Activated CD4-positive, CD25-positive, alpha-beta regulatory T cell treated with anti-CD3 and anti-CD28 coated beads, Interleukin-2, amount 50 U/mL, for 24 hours (primary cell): ENCODE data around the gene BRWD1.
A peak's percentile ranks its signal among the peaks of the same experiment; 100 is the strongest.

Source experiments
- ATAC-seq, 2 donors: fragments of 150-1000 bp; cut with Tn5 transposase; one replicate each; pipeline ENCODE4 v1.10.0; 2021; ENCODE audit warnings: mild to moderate bottlenecking in 1 of 2, moderate library complexity in 1 of 2

The BRWD1 gene

DNA sequence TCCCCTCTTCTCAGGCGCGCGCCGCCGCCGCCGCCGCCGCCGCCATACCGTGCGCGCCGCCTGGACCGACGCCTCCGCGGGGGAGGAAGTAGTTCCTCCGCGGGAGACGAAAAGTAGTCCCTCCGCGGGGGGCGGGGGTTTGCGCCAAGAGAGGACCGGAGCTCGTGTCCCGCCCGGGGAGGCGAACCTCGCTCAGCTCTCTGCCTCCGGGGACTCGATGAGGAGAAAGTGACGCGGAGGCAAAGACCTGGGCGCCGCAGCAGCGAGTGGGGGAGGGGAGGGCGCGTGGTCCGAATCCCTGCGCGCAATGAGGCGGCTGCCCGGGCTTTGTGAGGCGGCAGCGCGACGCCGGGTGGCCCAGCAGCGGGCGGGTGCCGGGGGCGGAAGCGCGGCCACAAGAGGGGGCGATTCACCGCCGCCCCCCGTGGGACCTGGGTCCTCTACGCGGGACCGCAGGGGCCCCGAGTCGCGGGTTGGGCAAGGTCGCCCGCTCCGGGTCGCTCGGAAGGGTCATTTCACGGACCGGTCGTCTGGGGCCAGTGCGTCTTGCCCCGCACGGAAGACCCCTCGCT is at the start of gene BRWD1:
Gene BRWD1, minus strand, starts transcription at position 62 of the 572 bp plus-strand sequence. CDS start 141 bp downstream, outside the sequence.
- peak; percentile 39 to 46 for ATAC-seq

DNA sequence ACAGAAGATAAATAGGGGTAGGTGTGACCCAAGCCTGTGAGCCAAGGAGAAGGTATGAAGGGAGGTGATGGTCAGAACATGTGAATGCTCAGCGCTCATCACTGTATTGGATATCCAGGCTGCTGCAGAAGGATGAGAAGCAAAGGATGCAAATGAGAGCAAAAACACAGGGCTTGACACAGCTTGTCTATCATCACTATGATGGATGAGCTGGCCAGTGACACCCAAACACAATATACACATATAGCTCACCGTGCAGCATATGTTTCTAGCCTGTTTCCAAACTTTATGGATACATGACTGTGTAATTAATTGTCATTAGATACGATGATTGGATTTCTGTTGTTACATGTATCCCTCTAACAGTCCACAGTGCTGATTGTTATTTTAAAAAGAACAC is 49.3 kb upstream of the BRWD1 start:
- no peak for ATAC-seq

DNA sequence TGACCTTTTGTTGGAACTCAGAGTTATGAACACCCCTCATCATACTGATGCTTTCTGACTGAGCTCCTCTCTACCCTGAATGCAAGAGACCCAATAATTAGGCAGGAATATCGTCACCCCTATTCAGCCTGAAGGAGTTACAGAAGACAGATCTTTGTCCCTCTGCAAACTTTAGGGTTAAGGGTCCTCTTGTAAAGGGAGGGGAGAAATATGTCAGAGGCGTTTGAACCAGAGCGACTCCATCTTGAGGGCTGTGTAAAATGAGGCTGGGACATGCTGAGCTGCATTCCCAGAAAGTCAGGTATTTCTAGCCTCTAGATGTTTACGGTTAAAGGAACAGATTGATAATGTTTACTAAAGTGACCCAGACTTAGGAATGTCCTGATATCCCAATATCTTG is 46.0 kb upstream of the BRWD1 start:
- ATAC-seq = no peak

DNA sequence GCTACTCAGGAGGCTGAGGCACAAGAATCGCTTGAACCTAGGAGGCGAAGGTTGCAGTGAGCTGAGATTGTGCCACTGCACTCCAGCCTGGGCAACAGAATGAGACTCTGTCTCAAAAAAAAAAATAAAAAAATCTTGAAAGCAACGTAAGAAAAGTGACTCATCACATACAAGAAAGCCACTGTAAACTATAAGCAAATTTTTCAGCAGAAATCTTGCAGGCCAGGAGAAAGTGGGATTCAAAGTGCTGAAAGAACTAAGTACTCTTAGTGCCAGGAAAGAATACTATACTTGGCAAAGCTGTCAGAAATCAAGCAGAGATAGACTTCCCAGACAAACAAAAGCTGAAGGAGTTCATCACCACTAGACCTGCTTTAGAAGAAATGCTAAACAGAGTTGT is 39.9 kb upstream of the BRWD1 start:
- no peak for ATAC-seq

DNA sequence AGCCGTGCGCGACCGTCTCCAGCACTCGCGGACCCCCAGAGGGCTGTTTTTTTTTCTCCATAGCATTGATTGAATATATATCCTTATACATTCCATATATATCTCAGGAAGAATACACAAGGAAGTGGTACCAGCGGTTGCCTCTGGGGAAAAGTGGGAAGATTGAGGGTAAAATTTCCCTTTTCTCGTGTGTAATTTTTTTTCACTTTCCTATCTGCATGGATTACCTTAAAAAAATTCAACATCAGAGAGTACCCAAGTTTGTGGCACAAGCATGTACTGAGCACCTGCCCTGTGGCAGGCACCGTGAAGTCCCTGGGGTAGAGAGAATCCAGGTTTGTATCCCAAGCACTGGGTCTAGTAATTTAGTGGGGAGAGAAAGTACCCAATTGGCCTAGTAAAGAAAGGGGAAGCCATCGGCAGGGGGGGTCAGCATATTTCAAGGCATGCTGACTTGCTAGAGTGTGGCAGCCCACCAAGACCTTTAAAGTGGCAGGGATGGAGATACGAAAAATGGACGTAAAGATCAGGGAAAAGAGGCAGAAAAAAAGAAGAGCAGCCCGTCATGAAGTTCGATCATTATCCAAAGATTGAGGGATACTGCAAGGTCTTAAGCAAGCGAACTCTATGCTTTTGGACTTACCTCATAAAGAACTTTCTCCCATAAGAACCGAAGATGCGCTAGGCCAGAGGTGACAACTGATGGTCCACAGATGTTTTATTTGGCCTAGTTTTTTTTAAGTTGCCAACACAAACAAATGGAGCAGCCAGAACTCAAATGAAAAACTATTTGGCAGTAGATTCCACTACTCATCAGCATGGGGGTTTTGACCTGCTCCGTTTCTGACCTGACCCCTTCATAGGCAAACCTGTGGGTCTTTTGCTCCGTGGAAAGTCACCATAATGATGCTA is 36.9 kb upstream of the BRWD1 start:
- no peak for ATAC-seq

DNA sequence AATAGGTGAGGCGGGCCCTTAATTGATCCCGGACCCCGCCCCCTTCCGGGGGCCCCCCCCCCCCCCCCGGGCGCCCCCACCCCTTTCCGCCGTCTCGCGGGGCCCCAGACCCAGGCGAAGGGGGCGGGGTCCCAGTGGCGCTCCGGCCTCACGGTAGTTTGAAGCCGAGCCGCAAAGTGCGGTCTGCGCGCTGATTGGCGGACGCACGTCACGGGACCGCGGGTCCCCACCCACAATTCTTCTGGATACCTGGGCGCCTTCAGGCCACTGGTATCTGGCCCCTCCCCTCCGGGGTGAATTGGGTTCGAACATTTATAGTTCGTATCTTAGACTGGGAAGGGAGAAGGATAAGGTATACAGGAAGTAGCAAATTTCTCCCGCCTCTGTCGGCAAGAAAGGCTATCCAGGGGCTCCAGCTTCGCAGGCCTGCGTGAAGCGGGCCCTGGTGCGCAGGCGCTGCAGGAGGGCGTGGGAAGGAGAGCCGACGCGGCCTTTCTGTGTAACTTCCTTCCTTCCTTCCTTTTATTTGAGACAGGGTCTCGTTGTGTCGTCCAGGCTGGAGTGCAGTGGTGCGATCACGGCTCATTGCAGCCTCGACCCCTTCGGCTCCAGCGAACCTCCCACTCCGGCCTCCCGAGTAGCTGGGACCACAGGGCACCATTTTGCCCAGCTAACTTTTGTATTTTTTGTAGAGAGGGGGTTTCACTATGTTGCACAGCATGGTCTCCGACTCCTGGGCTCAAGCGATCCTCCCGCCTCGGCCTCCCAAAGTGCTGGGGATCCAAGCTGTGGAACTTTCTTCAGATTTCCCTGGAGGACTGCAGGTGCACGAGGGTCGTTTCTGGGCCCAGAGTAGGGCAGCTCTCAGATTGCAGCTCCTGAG is 36.0 kb upstream of the BRWD1 start:
- ATAC-seq = peak; percentile 90 to 91

DNA sequence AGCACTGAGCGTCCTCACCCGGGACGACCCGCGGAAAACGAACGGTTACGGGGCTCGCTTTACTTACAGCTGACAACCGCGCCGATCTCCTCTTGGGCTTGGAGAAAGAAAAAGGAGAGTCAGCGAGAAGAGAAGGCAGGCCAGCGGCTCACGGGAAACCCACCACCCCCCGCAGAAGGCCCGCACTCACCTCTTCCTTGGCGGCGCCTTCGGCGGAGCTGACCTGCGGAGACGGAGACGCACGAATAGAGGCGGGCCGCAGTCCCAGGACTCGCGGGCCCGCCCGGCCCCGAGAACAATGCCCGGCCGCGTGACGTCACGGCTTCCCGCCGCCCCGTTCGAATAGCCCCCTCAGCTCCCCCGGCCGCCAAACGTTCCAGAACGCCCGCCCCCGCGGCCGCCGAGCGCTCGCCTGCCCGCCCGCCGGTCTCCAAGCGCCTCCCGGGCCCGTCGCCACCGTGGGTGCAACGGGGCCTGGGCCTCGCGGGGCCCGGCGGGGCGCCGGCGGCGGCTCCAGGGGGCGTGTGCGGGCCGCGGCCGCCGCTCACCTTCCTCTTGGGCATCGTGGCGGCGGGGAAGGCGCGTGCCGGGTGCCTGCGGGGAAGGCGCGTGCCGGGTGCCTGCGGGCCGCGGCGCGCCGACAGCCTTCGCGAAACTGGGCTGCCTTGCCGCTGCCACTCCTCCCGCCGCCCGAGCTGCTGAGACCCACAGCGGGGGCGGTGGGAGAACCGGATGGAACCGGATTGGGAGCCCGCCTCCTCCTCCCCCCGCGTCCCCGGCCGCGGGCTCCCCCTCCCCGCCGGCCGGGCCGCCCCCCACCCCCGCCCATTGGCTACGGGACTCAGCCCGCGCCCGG is 35.2 kb upstream of the BRWD1 start, which contains the start of gene HMGN1:
Gene HMGN1, minus strand, starts transcription at position 734 of the 856 bp plus-strand sequence. Its CDS starts 171 bp downstream, at position 563.
- ATAC-seq = peak; percentile 24 to 62

DNA sequence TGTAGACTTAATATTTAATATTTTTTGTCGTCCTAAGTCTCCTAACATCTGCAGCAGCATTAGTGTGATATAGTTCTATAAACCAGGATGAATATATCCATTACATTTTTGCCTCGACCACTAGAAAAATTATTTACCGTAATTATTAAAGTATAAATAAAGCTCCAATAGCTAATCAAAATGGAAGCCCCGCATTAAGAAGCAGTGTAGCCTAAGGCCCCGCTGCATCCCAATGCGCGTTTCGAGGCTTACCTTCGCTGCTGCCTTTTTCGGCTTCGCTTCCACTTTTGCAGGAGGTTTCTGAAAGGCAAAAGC is 34.6 kb upstream of the BRWD1 start:
- no peak for ATAC-seq

DNA sequence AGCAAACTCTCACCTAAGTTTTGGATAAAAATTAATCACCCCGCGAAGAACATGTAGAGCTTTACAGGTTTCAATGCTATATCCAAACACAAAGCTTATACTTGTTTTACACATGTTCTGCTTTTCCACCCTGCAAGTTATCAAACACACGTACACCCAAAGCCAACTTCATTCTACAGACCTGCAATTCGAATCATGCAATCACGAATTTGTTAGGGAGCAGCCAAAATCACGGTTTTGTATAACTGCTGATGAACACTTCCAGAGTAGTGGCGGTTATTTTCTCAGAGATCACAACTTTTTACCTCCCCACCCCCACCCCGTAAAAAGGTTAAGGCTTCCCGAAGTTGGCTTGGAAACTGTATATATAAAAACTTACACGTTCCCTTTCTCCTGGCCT is 34.1 kb upstream of the BRWD1 start:
- no peak for ATAC-seq

DNA sequence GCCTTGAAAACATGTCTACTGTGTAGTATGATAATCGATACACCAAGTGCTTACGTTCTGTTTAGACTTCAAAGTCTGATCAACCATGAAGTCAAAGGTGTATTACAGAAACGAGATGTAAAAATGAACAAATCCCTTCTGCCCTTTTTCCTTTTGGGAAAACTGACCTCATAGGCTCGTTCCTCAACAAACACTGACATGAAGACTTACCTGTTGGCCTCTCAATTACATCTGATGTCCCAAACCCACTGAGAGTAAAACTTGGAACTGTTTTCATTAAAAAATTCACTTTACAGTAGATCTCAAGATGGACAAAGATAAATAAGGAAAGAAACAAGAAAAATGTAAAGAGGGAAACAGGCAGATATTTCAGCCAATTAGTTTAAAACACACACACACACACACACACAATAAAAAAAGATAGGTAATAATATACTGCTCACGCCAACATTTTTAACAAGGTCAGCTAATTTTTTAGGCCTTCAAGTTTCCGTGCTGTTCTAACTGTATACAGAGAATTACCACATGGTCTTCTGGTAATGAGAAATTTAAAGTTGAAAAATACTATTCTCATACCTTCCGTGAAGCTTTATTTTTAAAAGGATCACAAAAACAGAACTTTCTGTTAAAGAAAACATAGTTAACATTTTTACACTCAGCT is 33.4 kb upstream of the BRWD1 start:
- ATAC-seq = no peak

DNA sequence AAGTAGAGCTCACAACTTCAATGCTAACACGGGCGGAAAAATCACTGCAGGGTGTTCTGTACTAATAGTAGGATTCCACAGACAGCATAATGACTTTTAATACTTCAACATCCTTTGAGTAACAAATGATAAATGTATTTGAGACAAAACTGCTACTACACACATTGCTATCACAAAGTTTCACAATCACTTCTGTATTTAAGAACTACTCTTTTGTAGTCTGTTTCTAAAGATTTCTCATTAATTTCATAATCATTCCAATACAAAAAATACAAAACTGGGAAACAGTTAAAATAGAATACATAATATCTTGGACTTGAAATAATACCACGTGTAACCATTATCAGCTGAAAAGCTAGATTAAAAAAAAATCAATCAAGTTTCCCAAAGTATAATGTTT is 32.8 kb upstream of the BRWD1 start:
- no peak for ATAC-seq

DNA sequence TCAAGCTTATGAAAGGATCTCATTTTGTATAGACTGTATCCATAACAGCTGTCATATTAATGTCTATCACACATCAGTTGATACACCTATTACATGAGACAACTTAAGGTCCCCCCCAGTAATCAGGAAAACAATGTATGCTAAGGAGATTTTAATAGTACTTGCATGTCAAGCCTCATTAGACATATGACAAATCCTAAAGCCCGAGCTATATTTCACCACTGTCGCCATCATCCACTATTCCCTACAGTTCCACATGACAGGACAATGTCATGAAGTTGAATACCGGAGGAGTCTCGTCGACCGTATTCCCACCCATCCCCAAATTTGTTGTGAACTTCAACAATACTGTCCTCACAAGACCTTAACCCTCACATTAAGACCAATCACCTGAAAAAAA is 32.0 kb upstream of the BRWD1 start:
- no peak for ATAC-seq

DNA sequence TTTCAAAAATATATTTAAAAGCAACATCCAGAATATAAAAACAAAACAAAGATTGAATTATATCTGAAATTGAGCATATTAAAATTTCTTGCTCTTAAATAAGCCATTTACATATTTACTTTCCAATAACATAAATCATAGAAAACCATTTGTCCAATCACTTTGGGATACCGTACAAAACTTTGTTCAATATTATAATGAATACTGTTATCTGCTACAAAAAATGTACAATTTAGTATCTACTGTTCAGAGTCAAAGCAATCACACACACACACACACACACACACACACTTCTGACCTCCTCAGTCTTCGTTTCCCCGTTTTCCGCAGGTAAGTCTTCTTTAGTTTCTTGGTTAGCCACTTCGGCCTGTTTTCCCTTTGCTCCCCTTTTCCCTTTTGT is 31.4 kb upstream of the BRWD1 start:
- no peak for ATAC-seq

DNA sequence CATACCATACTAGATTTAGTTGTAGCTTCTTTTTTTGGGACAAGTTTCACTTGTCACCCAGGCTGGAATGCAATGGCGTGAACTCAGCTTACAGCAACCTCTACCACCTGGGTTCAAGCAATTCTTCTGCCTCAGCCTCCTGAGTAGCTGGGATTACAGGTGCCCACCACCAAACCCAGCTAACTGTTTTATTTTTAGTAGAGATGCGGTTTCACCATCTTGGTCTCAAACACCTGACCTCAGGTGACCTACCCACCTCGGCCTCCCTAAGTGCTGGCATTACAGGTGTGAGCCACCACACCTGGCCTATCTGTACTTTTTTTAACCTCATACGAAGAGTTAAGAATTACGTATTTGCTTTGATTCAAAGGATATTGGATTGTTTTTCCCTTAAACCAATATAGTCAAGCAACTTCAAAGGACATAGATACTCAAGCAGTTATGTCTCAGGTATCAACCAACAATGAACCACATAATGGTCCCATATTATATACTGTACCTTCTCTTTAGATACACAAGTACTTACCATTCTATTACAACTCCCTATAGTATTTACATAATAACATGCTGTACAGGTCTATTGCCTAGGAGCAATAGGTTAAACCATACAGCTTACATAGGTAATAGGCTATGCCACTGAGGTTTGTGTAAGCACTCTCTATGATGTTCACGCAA is 28.0 kb upstream of the BRWD1 start:
- no peak for ATAC-seq

DNA sequence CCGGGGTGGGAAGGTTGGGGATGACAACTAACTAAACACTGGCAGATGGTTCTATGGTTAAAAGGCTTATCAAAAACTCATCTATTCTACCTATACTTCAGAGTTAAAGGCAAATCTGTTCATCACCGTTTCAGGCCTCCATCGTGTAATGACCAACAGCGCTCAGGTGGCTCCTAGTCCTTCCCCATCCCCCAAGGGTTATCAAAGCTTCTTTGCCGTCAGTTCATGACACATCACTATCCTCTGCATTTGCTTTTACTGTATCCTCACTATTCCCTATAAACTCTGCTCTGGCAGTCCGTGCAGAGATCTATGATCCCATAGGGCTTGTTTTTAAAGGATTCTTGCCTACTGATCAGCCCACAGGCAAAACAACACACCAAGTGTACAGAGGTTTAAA is 27.3 kb upstream of the BRWD1 start:
- no peak for ATAC-seq

DNA sequence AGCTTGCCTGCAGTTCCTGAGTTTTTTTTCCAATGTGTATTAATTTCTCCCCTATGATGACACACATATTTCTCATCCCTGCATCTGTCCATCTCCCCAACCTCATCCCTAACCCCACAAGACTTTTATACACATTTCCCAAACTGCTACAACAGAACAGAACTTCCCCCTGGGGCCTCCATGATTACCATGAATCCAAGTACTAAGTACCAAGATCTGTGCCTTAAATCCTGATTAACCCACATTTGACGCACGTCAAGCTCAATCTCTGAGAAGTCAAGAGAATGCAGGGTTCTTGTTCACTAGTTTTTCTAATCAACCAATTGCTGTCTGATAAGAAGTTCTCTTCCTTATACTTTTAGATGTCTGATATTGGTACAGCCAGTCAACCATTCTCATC is 25.8 kb upstream of the BRWD1 start:
- ATAC-seq = no peak

DNA sequence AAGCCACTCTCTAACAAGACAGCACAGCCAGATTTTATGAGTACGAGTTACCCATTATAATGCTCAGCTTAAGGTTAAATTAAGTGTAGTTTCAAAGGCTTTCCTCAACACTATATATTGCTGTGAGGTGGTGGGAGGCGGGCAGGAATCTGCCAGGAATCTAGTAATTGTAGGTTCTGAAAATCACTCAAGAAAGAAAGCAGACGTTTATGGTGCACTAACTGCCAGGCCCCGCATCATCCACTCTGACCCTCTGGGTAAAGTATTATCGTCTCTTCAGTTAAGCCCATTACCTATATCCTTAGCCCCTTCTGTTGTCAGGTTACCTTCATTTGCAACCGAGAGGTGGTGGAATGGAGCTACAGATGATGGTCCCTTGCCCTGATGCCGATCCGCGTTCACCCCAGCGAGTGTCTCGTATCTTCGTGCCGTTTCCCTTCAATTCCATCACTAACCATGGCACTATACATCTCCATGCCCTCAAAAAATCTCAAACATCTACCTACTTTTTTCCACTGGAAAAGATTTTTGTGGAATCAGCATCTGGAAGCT is 23.1 kb upstream of the BRWD1 start:
- ATAC-seq = no peak

DNA sequence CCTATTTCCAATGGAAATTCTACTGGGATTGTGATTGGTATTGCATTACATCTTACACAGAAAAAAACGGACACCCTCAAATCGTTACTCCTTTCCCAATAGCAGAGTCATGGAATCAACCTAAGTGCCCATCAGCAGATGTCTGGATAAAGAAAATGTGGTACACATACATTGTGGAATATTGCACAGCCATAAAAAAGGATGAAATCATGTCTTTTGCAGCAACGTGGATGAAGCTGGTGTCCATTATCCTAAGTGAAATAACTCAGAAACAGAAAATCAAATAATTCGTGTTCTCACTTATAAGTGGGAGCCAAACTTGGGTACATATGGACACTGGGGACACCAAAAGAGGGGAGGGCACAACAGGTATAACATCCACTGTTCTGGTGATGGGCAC is 21.2 kb upstream of the BRWD1 start:
- no peak for ATAC-seq

DNA sequence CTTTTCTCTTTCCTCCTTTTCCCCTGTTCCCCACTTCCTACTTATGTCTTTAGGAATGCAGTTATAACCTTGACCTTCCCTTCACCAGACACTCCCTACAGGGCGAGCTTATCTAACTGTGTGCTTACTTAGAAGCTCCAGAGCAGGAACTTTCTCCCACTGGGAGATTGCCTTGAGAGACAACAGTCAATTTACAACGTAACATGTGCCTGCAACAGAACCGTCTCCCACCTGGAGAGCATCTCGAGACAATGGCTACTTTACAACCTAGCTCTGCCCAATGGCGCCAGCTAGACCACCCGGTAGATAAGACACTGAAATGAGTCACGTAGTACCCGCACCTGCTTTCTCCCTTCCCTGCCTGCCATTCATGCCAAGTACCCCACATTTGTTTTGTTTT is 18.7 kb upstream of the BRWD1 start:
- no peak for ATAC-seq

DNA sequence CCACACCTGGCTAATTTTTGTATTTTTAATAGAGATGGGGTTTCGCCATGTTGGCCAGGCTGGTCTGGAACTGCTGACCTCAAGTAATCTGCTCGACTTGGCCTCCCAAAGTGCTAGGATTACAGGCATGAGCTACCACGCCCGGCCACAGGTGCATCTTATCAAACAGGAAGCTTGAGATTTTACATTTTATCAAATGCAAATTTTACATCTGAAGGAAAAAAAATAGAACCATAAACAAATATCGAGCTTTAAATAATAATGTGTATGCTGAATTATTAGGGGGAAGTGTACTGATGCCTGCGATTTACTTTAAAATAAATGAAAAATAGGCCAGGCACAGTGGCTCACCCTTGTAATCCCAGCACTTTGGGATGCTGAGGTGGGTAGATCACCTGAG is 16.6 kb upstream of the BRWD1 start:
- no peak for ATAC-seq

DNA sequence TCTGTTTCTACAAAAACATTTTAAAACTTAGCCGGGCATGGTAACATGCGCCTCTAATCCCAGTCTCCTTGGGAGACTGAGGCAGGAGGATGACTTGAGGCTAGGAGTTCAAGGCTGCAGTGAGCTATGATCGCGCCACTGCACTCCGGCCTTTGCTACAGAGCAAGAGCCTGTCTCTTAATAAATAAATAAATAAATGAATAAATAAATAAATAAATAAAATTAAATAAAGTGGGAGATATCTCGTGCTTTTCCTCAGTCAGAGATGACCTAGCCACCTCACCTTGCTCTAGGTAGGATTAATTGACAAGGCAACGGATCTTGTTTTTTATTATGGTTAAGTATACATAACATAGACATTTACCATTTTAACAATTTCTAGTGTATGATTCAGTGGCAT is 14.3 kb upstream of the BRWD1 start:
- ATAC-seq = no peak
